CD1c-positive myeloid dendritic cell (primary cell): Measurements from ENCODE around the gene ITGB4.
"Not testable (repeated sequence)": the region's sequence is repeated elsewhere in the genome, so short reads cannot be mapped to it uniquely, and the experiment has no call there.

Experiments used
- DNase-seq: peaks from one replicate; pipeline ENCODE4 v3.0.0-alpha.2; 2016; ENCODE audit errors: extremely low spot score

The ITGB4 gene

DNA sequence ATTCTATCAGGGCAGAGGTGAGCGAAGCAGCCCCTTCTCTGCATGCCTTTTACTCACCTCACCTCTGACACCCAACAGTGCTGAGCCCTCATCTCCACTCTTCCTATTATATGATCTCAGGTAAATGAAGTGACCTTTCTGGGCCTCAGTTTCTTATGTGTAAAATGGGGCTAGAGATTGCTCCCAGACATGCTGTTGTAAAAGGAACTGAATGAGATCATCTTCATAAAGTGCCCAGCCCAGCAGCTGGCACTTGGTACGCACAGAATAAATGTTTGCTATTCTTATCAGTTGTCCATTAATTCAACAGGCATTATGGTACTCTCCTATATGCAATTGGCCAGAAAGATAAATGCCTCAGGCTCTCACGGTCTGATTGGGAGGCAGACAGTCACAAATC lies 48.3 kb downstream of the ITGB4 start:
- no peak for DNase-seq

- DNase-seq: no peak
These were observed 50.3 kb downstream of the ITGB4 start for GRCh38 chr17:75771334-75772281.

DNA sequence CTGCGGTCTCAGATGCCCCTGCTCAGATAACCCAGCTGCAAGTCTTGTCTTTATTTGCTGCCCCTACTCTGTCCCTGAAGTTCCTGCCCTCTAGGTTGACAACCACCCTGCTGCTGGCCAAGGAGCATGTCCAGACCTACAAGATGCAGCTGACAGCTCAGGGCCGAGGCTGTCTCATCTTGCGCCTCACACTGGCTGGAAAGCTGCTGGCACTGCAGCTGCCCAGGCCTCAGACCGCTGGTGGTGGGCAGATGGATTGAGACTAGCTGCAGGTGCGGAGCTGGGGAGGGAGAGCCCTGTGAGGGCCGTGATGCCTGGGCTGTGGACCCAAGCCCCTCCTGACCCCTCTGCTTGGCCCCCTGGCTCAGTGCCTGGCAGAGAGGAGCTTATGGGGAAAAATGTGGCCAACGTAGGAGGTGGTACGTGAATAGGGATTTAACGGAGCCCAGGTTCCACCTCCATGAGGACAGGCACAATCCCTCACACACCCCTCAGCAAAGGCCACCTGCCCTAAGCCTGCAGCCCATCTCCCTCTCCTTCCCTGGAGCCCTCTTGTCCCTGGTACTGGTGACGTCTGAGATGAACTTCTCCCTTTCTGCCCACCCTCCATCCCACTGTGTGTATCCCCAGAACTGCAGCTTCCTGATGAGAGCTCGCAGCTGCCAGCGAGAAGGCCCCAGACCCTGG lies 52.0 kb downstream of the ITGB4 start:
- no peak for DNase-seq

GRCh38 chr17:75773808-75774470 lies 52.7 kb downstream of the ITGB4 start:
- DNase-seq: no peak

- DNase-seq: no peak
These were observed 53.3 kb downstream of the ITGB4 start for GRCh38 chr17:75774471-75774990.

DNA sequence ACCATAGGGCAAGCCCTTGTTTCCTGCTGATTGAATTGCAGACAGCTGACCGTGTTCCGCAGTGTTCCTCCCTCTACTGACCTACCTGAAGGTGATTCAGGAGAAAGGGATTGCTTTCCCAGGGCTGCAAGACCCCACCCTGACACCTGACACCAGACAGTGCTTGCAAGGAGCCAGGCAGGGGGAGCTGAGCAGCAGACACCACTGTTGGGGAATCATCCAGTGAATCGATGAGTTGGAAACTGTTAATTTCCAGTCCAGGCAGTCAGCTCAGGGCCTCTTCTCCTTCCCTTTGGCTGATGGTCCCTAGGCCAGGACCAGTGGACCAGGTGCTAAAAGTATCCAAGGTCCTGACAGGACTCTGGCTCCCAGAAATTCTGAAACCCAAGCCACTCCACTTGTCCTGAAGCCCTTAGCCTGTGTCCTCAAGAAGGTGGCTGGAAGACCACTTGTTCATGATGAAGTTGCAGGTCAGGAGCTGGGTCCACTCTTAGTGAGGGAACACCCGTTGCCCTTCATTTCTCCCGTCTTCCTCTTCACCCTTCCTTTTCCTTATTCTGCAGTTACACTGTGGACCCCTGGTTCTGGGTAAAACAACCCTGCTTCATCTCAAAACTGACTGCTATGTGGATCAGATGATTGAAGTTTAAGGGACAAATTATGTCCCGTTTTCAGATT lies 53.9 kb downstream of the ITGB4 start:
- DNase-seq: no peak

- peak; percentile 68 for DNase-seq
These were observed 55.4 kb downstream of the ITGB4 start for GRCh38 chr17:75776386-75777295.

DNA sequence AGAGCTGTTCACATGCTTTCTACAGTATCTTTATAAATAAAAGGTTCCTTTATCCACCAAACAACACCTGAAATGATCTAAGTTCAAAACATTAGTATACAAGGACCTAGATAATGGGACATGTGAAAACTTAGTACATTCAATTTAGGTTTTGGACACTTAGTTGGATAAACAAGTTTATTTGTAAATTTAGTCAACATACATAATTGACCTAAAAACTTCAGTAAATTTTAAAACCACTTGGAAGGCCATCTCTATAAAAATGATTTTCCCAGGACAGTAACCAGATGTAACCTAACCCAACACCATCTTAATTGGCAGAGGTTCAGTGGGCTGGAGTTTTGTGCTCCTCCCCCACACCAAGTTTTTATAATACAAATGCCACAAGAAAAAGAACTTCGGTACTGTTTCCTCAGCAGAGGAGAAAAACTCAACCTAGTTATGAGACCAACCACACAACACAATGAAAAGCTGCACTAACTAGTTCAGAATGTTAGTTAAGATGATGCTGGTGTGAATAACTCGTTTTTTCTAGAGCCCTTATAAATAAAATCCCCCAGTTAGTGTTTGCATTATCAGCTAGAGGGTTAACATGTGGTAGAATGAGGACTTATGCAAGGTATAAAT lies 56.1 kb downstream of the ITGB4 start:
- no peak for DNase-seq

DNA sequence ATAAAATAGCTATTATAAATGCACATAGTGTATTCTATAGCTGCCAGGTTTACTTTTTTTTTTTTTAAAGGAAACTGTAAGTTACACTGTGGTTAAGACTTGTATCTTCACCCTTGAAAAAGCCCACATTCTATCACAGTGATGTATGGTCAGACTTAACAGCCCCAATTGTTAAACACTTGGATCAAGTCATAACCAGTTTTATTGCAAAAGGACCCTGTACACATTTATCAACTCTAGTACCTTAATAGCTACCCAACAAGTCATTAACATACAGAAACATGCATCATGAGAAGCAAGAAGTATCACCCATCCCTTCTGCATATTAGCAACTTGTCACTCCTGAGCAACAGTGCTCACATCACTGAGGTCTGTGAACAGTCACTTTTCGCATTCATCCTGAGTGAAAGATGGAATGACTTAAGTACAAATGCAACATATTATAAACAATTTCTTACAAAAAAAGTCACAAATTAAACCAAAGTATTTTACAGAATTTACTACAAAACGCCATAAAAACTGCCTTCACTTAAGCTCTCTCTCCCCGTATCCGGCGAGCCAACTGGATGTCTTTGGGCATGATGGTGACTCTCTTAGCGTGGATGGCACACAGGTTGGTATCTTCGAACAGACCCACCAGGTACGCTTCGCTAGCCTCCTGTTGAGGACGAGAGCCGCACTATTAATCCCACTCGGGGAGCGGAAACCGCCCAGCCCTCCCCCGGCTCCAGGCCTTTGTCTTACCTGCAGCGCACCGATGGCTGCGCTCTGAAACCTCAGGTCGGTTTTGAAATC lies 57.0 kb downstream of the ITGB4 start:
- not testable (repeated sequence) for DNase-seq

- DNase-seq: no peak
These were observed 57.6 kb downstream of the ITGB4 start for GRCh38 chr17:75778861-75779249.

- peak; percentile 99 for DNase-seq
These were observed 58.2 kb downstream of the ITGB4 start for GRCh38 chr17:75779250-75779986.

DNA sequence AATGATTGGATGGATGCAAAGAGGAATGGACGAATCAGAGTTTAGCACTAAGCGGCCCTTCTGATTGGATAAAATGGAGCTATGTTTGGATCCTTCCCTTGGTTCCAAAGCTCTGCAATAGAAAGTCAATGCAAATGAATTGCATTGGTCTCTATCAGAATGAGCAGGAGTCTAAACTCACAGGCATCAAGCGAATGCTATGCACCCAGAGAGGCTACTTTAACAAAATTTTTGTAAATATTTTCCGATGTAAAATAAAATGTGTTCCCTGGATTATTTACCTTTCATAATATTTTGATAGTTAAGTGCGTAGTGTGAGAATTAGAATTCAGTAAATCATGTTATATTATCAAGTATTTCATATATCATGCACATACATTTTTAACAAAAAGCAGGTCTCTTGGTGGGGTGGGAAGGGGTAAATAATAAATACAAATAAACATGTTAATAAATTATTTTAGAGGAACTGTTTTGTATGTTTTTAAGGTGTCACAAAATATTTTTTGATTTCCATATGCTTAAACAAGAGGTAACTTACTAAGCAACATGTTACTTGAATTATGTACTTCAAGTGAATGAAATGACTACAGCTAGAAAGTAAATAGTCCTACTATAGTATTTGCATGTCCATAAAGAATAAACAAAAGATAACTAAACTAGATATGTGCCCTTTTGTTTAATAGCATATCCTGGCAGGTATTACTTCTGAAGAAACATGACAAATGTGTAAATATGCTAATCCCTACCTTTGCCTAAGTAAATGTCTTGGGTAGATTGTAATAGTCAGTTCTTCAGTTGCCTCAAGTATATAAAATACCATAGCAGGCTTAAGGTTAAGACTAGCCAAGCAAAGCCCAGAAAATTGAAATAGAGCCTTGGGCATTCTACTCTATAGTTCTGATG lies 59.0 kb downstream of the ITGB4 start:
- no peak for DNase-seq

GRCh38 chr17:75783069-75783783 lies 62.0 kb downstream of the ITGB4 start:
- peak; percentile 91 for DNase-seq

GRCh38 chr17:75783803-75784472 lies 62.7 kb downstream of the ITGB4 start:
- no peak for DNase-seq

- peak; percentile 99 for DNase-seq
These were observed 63.3 kb downstream of the ITGB4 start, which contains the start of gene UNK for GRCh38 chr17:75784473-75785015. TSS of gene UNK (plus strand) at chr17:75784806. CDS start at chr17:75784881, 75 bp downstream.
